Nephron (organoid): ENCODE results near the gene ARPC5L.
A peak's percentile ranks its signal among the peaks of the same experiment; 100 is the strongest.

Source experiments
- H3K27ac Mint-ChIP-seq, 3 experiments: 2 replicates each; pipeline ENCODE4 v1.8.0; 2020; ENCODE audit warnings: mixed read lengths in 3 of 3, mild to moderate bottlenecking in 2 of 3, moderate library complexity in 1 of 3
- H3K27me3 Mint-ChIP-seq: 2 replicates; pipeline ENCODE4 v1.8.0; 2021; ENCODE audit warnings: low read depth, mild to moderate bottlenecking, moderate library complexity, mixed read lengths
- H3K36me3 Mint-ChIP-seq: 2 replicates; pipeline ENCODE4 v1.8.0; 2020; ENCODE audit warnings: low read depth, mixed read lengths
- H3K4me1 Mint-ChIP-seq: 2 replicates; pipeline ENCODE4 v1.8.0; 2020; ENCODE audit warnings: mixed read lengths
- H3K4me3 Mint-ChIP-seq, 3 experiments: 2 replicates each; pipeline ENCODE4 v1.8.0; 2020; ENCODE audit warnings: mild to moderate bottlenecking in 3 of 3, mixed read lengths in 3 of 3, moderate library complexity in 2 of 3
- H3K9me3 Mint-ChIP-seq: 2 replicates; pipeline ENCODE4 v1.8.0; 2020; ENCODE audit warnings: mixed read lengths
- TF ChIP-seq, protein P1 (sequence below), 3 experiments: fragments of 200-600 bp; sonication (generic); IDR thresholded peaks; one replicate each; pipeline ENCODE4 v1.5.0; 2021; ENCODE audit warnings: antibody characterized with exemption in 3 of 3; ENCODE audit not compliant: unreplicated experiment in 3 of 3

The ARPC5L gene

DNA sequence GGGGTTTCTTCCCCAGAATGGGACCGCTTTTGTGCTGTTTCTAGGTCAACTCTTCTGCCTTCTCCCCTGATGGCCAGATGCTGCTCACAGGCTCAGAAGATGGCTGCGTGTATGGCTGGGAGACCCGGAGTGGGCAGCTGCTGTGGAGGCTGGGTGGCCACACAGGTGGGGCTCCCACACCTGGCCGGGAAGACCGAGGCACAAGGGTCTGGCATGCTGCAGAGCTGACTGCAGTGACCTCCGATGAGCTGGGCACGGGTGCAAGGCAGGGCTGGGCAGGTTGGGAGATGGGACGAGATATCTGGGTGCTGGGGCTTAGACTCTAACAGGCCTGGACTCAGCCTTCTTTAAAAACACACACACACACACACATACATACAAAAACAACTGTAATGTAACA lies 7.8 kb upstream of the ARPC5L start:
- Mint-ChIP-seq H3K36me3 (peaks cover 13% of the 10 kb centered on the region), H3K4me3 (peak overlapping the region in 1 of 3 experiments; percentile 29), H3K27ac (no peak overlapping the region), H3K9me3 (no peaks in the 10 kb centered on the region), H3K4me1 (peaks cover 27% of the 10 kb centered on the region), H3K27me3 (peaks cover 5% of the 10 kb centered on the region)
- TF ChIP-seq, protein P1, sequence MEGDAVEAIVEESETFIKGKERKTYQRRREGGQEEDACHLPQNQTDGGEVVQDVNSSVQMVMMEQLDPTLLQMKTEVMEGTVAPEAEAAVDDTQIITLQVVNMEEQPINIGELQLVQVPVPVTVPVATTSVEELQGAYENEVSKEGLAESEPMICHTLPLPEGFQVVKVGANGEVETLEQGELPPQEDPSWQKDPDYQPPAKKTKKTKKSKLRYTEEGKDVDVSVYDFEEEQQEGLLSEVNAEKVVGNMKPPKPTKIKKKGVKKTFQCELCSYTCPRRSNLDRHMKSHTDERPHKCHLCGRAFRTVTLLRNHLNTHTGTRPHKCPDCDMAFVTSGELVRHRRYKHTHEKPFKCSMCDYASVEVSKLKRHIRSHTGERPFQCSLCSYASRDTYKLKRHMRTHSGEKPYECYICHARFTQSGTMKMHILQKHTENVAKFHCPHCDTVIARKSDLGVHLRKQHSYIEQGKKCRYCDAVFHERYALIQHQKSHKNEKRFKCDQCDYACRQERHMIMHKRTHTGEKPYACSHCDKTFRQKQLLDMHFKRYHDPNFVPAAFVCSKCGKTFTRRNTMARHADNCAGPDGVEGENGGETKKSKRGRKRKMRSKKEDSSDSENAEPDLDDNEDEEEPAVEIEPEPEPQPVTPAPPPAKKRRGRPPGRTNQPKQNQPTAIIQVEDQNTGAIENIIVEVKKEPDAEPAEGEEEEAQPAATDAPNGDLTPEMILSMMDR (IDR thresholded peaks at IDR 0.05; ENCODE audit: unreplicated experiment in 3 of 3) = no peak

DNA sequence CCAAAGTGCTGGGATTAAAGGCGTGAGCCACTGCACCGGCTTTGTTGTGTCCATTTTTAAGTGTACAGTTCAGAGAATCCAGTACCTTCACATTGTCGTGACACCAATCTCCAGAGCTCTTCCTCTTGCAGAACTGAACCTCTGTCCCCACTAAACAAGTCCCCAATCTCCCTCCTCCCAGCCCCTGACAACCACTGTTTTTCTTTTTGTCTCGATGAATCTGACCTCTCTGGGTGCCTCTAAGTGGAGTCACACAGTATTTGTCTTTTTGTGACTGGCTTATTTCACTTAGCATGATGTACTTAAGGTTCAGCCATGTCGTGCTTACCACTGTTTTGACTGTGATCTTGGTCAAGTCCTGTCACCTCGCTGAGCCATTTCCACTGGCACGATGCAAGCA lies 7.1 kb upstream of the ARPC5L start:
- H3K27ac Mint-ChIP-seq = peak overlapping the region in 1 of 3 experiments; percentile 27
- TF ChIP-seq, protein P1 (IDR thresholded peaks at IDR 0.05; ENCODE audit: unreplicated experiment in 3 of 3) = no peak
- H3K4me3 Mint-ChIP-seq = peak overlapping the region; percentile 5 to 41 (median 10)
- H3K4me1 Mint-ChIP-seq = peaks cover 31% of the 10 kb centered on the region
- peaks cover 19% of the 10 kb centered on the region for H3K36me3 Mint-ChIP-seq
- H3K27me3 Mint-ChIP-seq = peaks cover 5% of the 10 kb centered on the region
- H3K9me3 Mint-ChIP-seq = no peaks in the 10 kb centered on the region

DNA sequence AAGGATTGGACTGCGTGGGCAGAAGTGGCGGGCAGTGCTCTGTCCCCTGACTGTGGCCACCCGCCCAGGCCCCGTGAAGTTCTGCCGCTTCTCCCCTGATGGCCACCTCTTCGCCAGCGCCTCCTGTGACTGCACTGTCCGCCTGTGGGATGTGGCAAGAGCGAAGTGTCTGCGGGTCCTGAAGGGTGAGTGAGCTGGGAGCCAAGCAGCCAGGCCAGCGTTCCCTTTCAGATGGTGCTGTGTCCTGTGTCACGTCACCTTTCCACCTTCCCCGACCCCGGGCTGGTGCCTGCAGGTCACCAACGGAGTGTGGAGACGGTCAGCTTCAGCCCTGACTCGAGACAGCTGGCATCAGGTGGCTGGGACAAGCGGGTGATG lies 6.4 kb upstream of the ARPC5L start:
- Mint-ChIP-seq H3K4me3 (no peak overlapping the region), H3K27me3 (peaks cover 5% of the 10 kb centered on the region), H3K4me1 (peaks cover 33% of the 10 kb centered on the region), H3K36me3 (peaks cover 27% of the 10 kb centered on the region), H3K9me3 (no peaks in the 10 kb centered on the region), H3K27ac (peak overlapping the region in 1 of 3 experiments; percentile 27)
- TF ChIP-seq, protein P1 (IDR thresholded peaks at IDR 0.05; ENCODE audit: unreplicated experiment in 3 of 3) = no peak

DNA sequence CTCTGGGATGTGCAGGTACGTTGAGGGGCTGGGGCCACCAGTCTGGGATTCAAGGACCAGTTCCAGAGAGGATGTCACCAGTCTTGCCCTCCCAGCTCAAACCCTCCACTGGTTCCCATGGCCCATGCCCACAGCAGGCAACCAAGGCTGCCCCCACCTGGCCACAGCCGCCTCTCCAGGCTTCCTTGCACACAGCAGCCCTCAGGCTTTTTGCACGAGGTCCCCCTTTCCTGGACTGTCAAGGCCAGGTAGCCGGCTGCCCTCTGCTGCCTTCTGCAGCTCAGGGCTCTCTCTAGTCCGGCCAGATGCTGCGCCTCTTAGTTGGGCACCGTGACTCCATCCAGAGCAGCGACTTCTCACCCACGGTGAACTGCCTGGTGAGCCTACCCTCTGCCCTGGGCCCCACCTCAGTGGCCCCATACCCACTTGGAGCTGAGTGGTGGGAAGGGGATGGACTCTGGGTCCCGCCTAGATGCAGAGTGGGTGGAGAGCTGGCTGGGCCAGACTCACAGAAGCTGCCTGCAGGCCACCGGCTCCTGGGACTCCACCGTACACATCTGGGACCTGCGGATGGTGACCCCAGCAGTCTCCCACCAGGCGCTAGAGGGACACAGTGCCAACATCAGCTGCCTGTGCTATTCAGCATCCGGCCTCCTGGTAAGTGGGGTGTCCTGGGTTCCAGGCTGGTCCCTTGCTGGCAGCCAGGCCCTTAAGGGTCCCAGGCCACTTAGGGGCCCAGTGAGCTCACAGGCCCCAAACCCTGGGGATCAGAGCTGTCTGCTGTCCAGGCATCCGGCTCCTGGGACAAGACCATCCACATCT lies 5.8 kb upstream of the ARPC5L start:
- TF ChIP-seq, protein P1 (IDR thresholded peaks at IDR 0.05; ENCODE audit: unreplicated experiment in 3 of 3) = peak; percentile 19 to 26 (median 21)
- H3K27me3 Mint-ChIP-seq = peaks cover 2% of the 10 kb centered on the region
- H3K4me3 Mint-ChIP-seq = no peak overlapping the region
- peaks cover 30% of the 10 kb centered on the region for H3K36me3 Mint-ChIP-seq
- peaks cover 32% of the 10 kb centered on the region for H3K4me1 Mint-ChIP-seq
- no peak overlapping the region for H3K27ac Mint-ChIP-seq
- no peaks in the 10 kb centered on the region for H3K9me3 Mint-ChIP-seq

DNA sequence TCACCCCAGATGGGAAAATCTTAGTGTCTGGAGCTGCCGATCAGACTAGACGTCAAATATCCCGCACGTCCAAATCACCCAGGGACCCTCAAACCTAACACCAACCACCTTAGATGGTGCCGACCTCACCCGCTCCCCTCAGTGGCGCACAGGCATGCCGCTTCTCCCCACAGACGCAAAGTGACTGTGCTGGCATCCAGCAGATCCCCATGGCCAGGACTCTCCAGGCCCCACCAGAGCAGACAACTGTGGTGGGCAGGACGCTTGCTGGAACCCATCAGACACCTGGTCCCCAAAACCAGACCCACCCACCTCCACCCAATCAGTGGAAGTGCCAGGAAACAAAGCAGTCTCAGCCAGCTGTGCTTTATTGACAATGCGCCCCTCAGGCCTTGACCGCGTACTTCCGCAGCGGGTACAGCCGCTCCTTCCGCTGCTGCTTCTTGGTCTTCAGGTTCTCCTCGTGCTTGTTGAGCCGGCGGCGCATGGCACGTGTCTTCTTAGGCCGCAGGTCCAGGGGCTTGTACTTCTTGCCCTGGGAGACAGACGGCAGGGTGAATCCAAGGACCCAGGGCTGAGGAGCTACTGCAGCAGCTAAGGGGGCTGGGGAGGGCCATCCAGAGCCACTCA lies 4.3 kb upstream of the ARPC5L start:
- TF ChIP-seq, protein P1 (IDR thresholded peaks at IDR 0.05; ENCODE audit: unreplicated experiment in 3 of 3) = no peak
- no peaks in the 10 kb centered on the region for H3K27me3 Mint-ChIP-seq
- no peaks in the 10 kb centered on the region for H3K9me3 Mint-ChIP-seq
- peak overlapping the region in 2 of 3 experiments; percentile 25 to 49 for H3K4me3 Mint-ChIP-seq
- peaks cover 32% of the 10 kb centered on the region for H3K4me1 Mint-ChIP-seq
- peaks cover 32% of the 10 kb centered on the region for H3K36me3 Mint-ChIP-seq
- no peak overlapping the region for H3K27ac Mint-ChIP-seq
